ENCODE measurements around the gene KLF4. TPM values are rescaled to one million over a fixed set of nuclear protein-coding genes. Genes with fewer than 3 reads are reported as not detected.

The KLF4 gene
- total and polyA plus RNA-seq, 12 donors: 16.7 to 62.2 (median 28.9) TPM

DNA sequence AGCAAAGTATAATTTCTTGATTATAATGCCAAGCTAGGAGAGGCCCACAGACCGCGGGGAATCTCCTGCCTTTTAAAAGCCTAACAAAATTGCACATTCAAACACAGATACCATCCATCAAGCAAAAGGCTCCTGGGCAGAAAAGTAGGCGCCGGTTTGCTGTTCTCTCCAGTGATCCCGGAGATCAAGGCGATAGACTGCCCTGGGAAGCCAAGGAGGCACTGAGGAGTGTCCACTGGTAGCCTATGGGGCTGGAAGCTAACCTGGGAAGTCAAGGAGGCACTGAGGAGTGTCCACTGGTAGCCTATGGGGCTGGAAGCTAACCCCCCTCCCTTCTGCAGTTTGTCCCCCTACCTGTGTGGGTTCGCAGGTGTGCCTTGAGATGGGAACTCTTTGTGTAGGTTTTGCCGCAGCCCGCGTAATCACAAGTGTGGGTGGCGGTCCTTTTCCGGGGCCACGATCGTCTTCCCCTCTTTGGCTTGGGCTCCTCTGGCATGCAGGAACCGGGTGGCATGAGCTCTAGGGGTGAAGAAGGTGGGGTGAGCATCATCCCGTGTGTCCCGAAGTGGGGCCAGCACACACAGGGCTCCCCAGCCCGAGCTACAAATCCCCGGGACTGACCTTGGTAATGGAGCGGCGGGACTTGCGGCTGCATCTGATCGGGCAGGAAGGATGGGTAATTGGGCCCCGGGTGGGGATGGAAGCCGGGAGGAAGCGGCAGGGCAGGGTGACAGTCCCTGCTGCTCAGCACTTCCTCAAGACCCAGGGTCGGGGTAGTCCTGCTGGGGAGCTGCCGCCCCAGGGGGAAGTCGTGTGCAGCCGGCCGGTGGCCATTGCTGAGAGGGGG is 2.7 kb downstream of the KLF4 start:
- H3K27ac ChIP-seq: peak overlapping the region; percentile 77 to 98 (median 94)
- intact Hi-C loops (cut with DNase I): loop anchor here in 9 of 10 donors (5.0 to 10.0 kb wide), 16 partner anchors 100 to 1278 kb away; no protein-coding TSS in a partner anchor
- H3K27me3 ChIP-seq: peaks cover 0 to 48% (median 0%) of the 10 kb centered on the region in 7 donors
- H3K4me3 ChIP-seq: peak overlapping the region; percentile 60 to 94 (median 80)
- peaks cover 3 to 69% (median 19%) of the 10 kb centered on the region in 9 donors for H3K4me1 ChIP-seq
- H3K9me3 ChIP-seq: no peaks in the 10 kb centered on the region
- TF ChIP-seq, protein P1, sequence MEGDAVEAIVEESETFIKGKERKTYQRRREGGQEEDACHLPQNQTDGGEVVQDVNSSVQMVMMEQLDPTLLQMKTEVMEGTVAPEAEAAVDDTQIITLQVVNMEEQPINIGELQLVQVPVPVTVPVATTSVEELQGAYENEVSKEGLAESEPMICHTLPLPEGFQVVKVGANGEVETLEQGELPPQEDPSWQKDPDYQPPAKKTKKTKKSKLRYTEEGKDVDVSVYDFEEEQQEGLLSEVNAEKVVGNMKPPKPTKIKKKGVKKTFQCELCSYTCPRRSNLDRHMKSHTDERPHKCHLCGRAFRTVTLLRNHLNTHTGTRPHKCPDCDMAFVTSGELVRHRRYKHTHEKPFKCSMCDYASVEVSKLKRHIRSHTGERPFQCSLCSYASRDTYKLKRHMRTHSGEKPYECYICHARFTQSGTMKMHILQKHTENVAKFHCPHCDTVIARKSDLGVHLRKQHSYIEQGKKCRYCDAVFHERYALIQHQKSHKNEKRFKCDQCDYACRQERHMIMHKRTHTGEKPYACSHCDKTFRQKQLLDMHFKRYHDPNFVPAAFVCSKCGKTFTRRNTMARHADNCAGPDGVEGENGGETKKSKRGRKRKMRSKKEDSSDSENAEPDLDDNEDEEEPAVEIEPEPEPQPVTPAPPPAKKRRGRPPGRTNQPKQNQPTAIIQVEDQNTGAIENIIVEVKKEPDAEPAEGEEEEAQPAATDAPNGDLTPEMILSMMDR (IDR thresholded peaks at IDR 0.05): no peak
- ATAC-seq (no peak), DNase-seq (peak; percentile 8 to 14)
- peaks cover 0 to 45% (median 8%) of the 10 kb centered on the region in 9 donors for H3K36me3 ChIP-seq
- WGBS, 2 donors: 31 to 33% methylated on average over 28 to 31 of the region's 31 CpGs

GRCh38 chr9:107485458-107486043 is 4.0 kb downstream of the KLF4 start:
- intact Hi-C loops (cut with DNase I): loop anchor here in 9 of 10 donors (2.0 to 10.0 kb wide), 18 partner anchors 93 to 1279 kb away; no protein-coding TSS in a partner anchor
- H3K9me3 ChIP-seq: no peaks in the 10 kb centered on the region
- peak overlapping the region; percentile 34 to 94 (median 80) for H3K4me3 ChIP-seq
- peak overlapping the region in 9 of 10 donors; percentile 11 to 98 (median 95) for H3K27ac ChIP-seq
- peaks cover 1 to 63% (median 12%) of the 10 kb centered on the region in 9 donors for H3K4me1 ChIP-seq
- 70 to 80% methylated on average over 15 of the region's 15 CpGs for WGBS, 2 donors
- H3K36me3 ChIP-seq: peaks cover 0 to 45% (median 8%) of the 10 kb centered on the region in 9 donors
- DNase-seq (peak in 1 of 2 donors; percentile 23), ATAC-seq (no peak)
- TF ChIP-seq, protein P1 (IDR thresholded peaks at IDR 0.05): no peak
- peaks cover 0 to 34% (median 0%) of the 10 kb centered on the region in 7 donors for H3K27me3 ChIP-seq

DNA sequence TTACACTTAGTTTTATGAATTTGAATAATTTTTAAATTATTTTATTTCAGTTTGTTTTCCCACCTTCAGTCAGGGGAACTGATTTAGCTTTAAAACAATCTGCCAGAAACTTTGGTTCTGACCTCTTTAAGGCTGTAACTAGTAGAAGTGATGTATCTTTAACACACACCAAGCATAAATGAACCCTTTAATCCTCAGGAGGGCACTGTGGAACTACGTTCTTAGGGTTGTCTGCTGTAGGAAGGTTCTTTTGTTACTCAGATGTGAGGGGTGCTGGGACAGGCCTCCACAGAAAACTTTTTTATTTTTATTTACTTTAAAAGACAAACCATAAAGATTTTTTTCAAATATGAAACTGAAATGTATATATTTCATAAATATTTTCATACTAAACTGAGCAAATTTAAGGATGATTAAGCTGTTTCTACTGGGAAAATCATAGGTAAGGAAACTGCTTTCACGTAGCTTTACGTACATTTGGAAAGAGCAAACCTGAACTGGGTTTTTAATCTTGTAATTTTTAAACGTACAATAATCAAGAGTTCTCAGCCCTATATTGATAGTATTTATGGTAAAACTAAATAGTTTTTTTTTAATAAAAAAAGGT is 5.3 kb downstream of the KLF4 start:
- H3K27me3 ChIP-seq: peaks cover 0 to 27% (median 0%) of the 10 kb centered on the region in 7 donors
- intact Hi-C loops (cut with DNase I): loop anchor here (1.0 to 10.0 kb wide), 14 partner anchors 95 to 1281 kb away; no protein-coding TSS in a partner anchor
- no peaks in the 10 kb centered on the region for H3K9me3 ChIP-seq
- H3K27ac ChIP-seq: peak overlapping the region in 5 of 10 donors; percentile 3 to 98 (median 98)
- peaks cover 0 to 61% (median 6%) of the 10 kb centered on the region in 9 donors for H3K4me1 ChIP-seq
- 44 to 47% methylated on average over 4 of the region's 4 CpGs for WGBS, 2 donors
- peak overlapping the region in 8 of 10 donors; percentile 60 to 94 (median 80) for H3K4me3 ChIP-seq
- TF ChIP-seq, protein P1 (IDR thresholded peaks at IDR 0.05): peak; percentile 27 to 78 (median 62)
- DNase-seq: peak in 1 of 2 donors; percentile 55
- ATAC-seq: peak; percentile 22 to 65 (median 52)
- H3K36me3 ChIP-seq: peaks cover 0 to 45% (median 8%) of the 10 kb centered on the region in 9 donors
